Head of caudate nucleus (tissue), 42 donors: Measurements from ENCODE around the gene TEPSIN.

Experiments used
- DNase-seq, 42 donors: peaks; one replicate each; pipeline versions ENCODE4 v3.0.0 to v3.0.0-alpha.2; 2020 to 2021; ENCODE audit warnings: mixed read lengths in 7 of 42
- intact Hi-C: fragments of 100-400 bp; cut with DNase I; formaldehyde crosslinking; loops from one replicate; pipeline ENCODE4 v1.15.0; 2022

The TEPSIN gene

GRCh38 chr17:81238815-81239713 lies at the start of gene TEPSIN, which contains the start of gene NDUFAF8:
Gene TEPSIN, minus strand, starts transcription at chr17:81239055. Its CDS starts 22 bp downstream, at chr17:81239033.
Gene NDUFAF8, plus strand, starts transcription at chr17:81239318. Its CDS starts 46 bp downstream, at chr17:81239364.
- peak; percentile 94 to 100 (median 98) for DNase-seq
- intact Hi-C loops, result loop anchor here (5.0 kb wide), 1 partner anchor 102 kb away; no protein-coding TSS in a partner anchor

- intact Hi-C loops, result no loop called here
- no peak for DNase-seq
These were observed 49.0 kb upstream of the TEPSIN start for GRCh38 chr17:81287741-81288430.

- intact Hi-C loops, result no loop called here
- DNase-seq, result no peak
These were observed 48.3 kb upstream of the TEPSIN start for GRCh38 chr17:81287152-81287551.

GRCh38 chr17:81286491-81287145 lies 47.8 kb upstream of the TEPSIN start:
- intact Hi-C loops, result no loop called here
- DNase-seq, result no peak

DNA sequence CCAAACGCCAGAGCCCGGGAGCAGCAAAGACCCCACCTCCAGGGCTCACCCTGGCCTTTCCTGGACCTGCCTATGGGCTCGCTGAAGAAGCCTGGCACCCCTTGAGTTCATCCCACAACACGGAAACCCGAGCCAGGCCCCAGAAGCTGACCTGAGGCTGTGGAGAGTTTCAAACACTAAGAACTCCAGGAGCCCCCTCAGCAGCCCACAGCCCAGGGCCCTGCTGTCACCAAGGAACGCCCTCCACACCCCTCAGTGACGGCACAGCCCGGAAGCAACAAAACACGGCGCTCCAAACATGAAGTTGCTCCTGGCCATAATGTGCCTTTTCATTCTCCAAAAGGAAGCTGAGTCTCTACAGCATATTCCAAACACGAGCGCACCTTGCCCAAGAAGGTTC lies 47.0 kb upstream of the TEPSIN start:
- intact Hi-C loops, result no loop called here
- DNase-seq, result no peak

- intact Hi-C loops, result no loop called here
- peak; percentile 20 to 76 (median 56) for DNase-seq
These were observed 46.5 kb upstream of the TEPSIN start for GRCh38 chr17:81285179-81285878.

GRCh38 chr17:81282876-81283275 lies 44.0 kb upstream of the TEPSIN start:
- no peak for DNase-seq
- intact Hi-C loops, result no loop called here

DNA sequence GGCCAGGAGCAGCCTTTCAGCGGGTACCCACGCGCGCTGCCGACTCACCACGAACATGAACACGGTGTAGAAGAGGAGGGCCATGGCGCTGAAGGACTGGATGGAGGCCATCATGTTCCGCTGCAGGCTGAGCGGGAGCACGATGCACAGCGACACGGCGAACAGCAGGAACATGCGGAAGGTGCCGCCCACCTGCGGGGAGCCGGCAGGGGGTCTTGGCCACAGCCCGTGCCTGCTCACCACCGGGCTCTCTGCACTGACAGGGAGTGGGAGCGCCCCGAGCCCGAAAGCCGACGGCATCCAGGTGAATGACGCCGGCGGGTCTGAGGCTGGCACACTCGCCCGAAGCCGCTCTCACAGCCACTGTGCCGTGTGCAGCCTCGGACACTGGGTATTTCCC lies 43.3 kb upstream of the TEPSIN start:
- intact Hi-C loops, result no loop called here
- DNase-seq, result no peak

DNA sequence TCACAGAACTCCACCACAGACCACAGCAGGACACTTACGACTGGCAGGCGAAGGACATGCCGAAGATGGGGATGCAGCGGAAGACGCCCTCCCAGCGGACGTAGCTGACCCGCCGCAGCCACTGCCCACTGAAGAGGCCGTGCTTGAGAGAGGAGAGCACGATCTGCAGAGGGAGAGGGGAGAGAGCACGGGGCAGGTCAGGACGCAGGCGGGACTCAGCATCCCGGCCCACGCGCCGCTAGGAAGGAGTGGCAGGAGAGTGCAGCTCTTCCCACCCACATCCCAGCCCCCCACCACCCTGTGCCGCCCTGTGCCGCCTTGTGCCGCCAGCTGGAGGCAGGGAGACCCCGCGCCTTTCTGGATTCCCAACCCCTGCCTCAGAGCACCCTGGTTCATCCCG lies 41.7 kb upstream of the TEPSIN start:
- intact Hi-C loops, result no loop called here
- DNase-seq, result no peak

DNA sequence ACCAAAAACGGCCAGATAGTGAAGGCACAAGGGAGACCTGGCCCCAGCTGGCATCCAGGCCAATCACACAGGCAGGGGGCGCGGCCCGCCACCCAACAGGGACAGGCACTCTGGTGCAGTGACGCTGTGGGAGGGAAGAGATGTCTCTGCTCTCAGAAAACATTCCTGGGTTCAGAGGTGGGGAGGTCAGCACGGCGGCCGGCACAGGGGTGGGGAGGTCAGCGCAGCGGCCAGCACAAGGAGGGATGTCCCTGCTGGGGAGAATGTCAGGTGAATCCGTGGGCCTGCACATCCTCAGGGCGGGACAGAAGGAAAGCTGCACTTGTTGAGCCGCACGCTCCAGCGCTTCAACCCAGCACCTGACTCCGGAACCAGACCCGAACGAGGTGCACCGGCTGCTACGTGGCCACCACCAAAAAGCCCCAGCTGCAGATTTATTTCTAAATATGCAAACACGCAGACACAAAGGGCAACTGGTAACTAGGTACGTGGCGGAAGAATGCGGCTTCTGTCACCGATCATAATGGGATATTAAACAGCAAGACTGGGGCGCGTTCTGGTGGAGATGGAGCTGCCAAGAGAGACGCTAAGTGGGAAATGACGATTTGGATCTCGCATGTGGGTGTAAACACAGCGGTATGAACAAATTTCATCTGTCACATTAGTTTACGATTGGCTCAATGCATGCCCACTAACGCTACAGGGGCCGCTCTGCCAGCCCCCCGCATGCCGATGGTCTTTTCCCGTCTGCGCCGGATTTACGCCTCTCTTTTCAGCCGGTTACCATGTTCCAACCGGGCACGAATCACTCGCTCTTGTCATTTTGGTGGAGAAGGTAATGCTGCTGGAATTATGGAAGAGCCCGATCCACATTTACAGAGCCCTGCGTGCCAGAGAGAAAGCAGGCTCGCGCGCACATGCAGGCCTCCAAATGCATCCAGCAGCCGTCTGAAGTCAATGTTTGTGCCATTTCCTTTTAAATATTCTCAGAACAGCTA lies 40.7 kb upstream of the TEPSIN start:
- intact Hi-C loops, result no loop called here
- no peak for DNase-seq

DNA sequence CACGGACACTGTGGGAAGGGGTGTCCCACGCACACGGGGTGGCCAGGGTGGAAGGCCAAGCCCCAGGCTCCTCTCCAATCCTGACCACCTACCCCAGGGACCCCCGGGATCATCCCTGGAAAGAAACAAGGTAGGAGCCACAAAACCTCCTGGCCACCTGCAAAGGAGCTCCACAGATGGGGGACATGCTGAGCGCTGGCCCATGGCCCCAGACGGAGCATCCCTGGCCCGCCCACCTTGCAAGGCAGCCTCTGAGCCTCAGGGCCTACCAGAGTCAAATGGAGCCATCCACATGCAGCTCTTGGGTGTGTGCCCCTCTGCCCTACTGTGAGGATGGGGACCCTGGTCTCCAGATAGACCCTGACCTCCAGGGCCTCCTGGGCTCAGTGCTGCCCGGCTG lies 40.0 kb upstream of the TEPSIN start:
- no peak for DNase-seq
- intact Hi-C loops, result no loop called here

- intact Hi-C loops, result no loop called here
- DNase-seq, result no peak
These were observed 39.3 kb upstream of the TEPSIN start for GRCh38 chr17:81277946-81278693.

- intact Hi-C loops, result no loop called here
- peak in 31 of 42 donors; percentile 23 to 73 (median 47) for DNase-seq
These were observed 38.6 kb upstream of the TEPSIN start for GRCh38 chr17:81277421-81277820.

DNA sequence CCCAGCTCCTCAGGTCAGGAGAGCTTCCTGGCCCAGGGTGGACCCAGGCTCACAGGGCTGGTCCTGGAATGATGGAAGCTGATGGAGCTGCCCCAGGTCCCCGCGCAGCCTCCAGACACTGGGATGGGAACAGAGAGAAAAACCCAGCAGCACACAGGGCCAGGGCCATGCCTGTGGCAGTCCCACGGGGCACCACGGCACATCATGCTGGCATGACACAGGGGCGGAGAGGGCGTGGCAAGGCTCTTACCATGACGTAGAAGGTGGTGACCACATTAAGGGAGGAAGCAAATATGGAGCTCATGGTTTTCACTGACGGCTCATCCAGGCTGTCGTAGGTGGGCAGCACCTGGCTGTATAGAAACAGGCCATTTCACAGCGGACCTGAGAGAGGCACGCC lies 37.9 kb upstream of the TEPSIN start:
- no peak for DNase-seq
- intact Hi-C loops, result no loop called here

GRCh38 chr17:81274471-81274855 lies 35.6 kb upstream of the TEPSIN start:
- DNase-seq, result no peak
- intact Hi-C loops, result no loop called here

- DNase-seq, result no peak
These were observed 35.0 kb upstream of the TEPSIN start for GRCh38 chr17:81273698-81274470.

GRCh38 chr17:81272616-81273015 lies 33.8 kb upstream of the TEPSIN start:
- DNase-seq, result no peak
- intact Hi-C loops, result no loop called here

More at GRCh38 chr17:81273698-81274470, 35.0 kb upstream of the TEPSIN start:
- intact Hi-C loops, result no loop called here
